NCI-H510A treated with DMSO at 0.1 percent for 48 hours (cell line): ENCODE results near the gene SLC28A3.

Source experiments
- DNase-seq: peaks from one replicate; lab custom pipeline; 2025; lab: John Stamatoyannopoulos, UW

The SLC28A3 gene

DNA sequence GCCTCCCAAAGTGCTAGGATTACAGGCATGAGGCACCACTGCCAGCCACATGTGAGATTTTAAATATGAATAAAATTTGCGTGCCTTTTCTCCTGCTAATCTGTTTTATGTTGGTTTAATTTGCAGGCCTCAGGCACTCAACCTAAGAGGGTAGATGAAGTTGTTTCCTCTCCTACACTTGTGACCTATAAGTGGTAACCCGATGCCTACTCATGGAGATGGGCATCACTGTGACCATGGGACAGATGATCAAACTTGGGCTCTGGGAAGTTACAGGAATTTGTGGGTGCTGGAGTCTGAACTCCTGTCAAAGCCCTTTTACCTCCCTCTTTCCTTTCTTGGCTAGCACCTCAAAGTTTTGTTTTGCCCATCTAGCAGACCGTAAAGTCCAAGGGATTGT lies 1.1 kb downstream of the SLC28A3 start:
- DNase-seq = peak; percentile 78

DNA sequence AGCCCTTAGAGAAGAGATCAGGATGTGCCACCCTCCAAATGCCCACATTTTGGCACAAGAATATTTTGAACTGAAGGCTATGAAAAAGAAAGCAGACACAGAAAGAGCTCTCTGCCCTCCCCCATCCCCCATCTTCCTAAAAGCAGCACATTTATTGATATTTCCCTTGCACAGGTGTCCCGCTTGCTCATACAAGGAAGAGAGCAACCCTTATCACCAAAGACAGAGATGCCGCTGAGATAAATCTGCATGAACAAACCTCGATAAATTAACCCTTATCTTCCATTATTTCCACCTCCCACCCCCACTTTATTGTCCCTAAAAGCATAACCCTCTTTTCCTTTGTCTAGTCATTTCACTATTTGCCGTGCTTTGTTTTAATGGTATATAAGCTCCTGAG lies 1.8 kb downstream of the SLC28A3 start:
- no peak for DNase-seq

DNA sequence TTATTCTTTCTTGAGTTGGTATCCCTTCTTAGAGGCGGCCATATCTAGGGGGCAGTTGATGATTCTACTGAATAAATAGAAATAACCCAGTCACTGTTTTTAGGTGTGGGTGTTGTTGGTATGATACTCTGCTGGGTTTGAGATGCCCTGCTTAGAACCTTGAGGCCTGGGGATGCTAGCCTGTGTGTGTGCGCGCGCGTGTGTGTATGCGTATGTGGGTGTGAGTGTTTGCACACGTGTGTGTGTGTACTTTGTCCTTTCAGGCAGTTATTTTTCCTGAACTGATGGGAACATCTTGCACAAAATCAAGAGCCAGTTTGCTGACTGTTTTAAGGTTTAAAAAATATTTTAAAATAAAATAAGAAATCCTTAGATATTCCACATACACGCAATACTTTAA lies 3.3 kb downstream of the SLC28A3 start:
- DNase-seq = no peak

DNA sequence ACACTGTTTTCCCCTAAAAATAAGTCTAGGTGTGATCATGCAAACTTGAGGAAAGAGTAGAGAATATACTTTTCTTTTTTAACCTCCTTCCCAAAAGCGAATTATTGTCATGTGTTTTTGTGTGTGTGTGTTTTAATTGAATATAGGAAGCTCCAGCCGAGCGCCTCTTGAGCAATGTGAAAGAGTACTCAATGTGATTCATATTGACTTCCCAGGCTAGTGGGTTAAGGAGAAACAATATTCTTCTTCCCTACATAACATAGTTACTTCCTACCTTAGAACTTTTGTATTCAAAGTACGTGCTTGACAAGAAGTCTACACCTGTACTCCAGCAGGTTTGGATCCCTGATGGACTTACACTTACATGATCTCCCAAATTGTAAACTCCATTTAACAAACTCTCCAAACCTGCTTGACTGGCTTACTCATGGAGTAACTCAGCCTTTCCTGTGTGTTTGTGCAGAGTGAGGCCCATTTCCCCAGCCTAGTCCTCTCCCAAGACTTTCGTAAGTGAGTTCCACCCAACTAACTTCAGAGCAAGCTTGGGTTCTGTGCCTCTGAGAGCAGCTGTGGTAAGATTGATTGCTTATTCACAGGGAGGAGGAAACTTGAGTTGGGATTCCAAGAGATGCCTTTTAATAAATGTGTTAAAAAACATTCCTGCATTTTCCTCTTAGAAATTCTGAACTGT lies 9.3 kb downstream of the SLC28A3 start:
- no peak for DNase-seq

DNA sequence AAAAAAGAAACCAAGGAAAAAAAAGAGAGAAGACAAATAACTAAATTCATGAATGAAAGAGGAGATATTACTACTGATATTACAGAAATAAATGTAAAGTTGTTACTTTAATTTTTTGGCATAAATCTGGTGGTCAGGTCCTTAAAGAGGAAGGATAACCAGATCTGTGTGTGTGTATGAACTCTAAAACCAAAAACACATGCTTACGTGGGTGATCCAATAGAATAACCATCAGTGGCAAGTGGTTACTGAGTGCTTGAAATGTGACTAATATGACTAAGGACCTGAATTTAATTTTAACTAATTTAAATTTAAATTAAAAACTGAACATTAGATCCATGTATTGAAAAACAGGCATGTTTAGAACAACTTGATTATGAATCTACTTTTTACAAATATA lies 10.3 kb downstream of the SLC28A3 start:
- DNase-seq = no peak

GRCh38 chr9:84327184-84327583 lies 13.4 kb downstream of the SLC28A3 start:
- no peak for DNase-seq

DNA sequence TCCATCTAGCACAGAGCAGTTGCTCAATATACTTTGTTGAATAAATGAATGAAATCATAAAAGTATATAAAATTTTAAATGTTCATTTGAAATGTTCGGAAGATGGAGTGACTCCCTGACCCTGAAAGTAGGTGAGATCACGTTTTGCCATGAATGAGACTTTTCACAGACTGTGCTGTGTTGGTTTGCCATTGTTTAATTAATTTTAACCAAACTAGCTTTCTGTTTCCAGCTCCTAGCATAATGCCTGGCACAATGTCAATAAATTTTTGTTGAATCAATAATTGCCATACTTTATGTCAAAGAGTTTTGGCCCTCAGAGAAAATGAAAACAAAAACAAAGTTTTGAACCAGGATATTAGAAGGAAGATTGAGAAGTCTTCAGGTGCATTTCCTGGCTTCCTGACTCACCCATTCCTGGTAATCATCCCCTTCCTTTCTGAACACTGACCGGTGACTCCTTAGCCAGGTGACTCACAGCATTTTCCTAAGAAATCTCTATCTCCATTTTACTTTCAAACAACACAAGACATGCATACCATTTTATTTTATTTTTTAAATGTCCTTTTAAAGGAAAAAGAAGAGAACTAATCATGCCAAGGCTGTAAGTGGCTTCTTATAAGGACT lies 15.1 kb downstream of the SLC28A3 start:
- DNase-seq = no peak

DNA sequence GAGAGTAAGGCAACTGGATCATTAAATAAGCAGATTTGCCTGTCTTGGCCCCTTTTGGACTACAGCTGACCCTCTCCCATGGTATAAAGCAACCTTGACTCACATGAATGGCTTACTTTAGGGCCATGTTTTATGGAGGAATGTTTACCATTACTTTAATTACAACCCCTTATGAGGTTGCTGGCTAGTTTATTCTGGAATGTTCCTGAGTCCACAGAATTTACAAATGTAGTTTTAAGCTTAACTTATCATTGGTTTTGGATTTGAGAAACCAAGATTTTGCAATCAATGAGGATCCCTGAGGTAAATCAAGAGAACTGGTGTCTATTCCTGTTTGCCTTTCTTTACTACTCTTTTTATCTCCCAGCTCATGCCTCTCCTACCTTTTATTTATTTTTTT lies 15.7 kb downstream of the SLC28A3 start:
- no peak for DNase-seq

- no peak for DNase-seq
These were observed 16.7 kb downstream of the SLC28A3 start for GRCh38 chr9:84323858-84324257.

GRCh38 chr9:84322828-84323227 lies 17.7 kb downstream of the SLC28A3 start:
- no peak for DNase-seq

- no peak for DNase-seq
These were observed 20.3 kb downstream of the SLC28A3 start for GRCh38 chr9:84320231-84320630.

DNA sequence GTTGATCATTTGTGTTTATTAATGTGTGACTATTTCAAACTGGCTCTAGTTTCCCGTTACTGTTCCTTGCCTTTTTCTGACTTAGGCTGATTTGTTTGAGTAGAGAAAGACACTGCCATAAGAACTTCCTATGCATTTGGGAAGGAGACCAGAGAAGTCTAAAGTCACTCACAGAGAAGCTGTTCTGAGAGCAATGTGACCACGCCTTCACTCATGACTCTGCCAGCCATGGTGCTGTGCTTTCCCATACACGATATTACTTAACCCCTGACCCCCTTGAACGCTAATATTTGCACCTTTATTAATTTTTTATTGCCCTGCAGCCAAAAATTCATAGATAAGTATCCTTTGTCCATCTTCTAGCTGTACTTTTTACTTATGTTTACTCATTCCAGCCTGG lies 20.9 kb downstream of the SLC28A3 start:
- no peak for DNase-seq

- no peak for DNase-seq
These were observed 21.6 kb downstream of the SLC28A3 start for GRCh38 chr9:84318981-84319380.

GRCh38 chr9:84317563-84317962 lies 23.0 kb downstream of the SLC28A3 start:
- no peak for DNase-seq

DNA sequence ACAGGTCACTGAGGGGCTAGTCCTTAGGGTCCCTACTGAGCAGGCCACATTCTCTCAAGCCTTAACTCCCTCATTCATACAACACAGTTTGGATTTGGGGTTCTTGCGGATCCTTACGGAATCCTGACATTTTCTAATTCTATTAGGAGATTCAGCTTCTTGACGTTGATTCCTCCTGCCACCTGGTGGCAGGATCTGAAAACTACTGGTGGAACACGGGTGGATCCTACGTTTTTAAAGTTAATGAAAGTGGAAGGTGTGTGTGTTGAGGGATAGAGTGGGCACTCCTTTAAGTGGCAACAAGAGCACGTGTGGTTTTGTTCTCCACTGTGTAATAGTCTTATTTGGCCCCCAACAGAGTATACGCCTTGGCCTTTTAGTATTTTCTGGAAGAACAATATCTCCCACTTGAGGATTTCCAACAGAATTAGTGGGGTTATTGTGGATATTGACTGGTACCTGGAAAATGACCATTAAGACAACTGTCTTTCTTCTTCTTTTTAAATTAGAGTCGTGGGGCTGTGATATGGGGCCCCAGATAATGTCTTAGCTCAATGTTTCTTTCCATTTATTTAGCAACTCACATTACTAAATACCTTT lies 25.2 kb downstream of the SLC28A3 start:
- DNase-seq = peak; percentile 37

- no peak for DNase-seq
These were observed 26.3 kb downstream of the SLC28A3 start for GRCh38 chr9:84314306-84314705.

GRCh38 chr9:84310883-84311282 lies 29.7 kb downstream of the SLC28A3 start:
- peak; percentile 1 for DNase-seq

GRCh38 chr9:84305497-84306131 lies 34.9 kb downstream of the SLC28A3 start:
- no peak for DNase-seq

DNA sequence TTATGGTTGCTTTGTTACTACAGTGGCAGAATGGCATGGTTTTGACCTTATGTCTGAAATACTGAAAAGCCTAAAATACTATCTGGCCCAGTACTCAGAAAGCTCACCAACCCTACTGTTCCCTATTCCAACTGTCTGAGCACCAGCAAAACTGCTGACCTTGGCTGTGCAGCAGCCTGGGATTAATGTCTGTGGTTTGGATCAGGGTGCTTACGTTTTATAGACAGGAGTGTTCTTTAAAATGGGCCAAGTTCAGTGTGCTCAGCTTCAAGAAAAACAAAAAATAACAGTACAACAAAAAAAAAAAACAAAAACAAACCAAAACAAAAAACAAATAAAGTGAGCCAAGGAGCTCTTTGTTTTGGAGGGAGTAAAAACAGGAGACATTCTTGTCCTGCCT lies 36.4 kb downstream of the SLC28A3 start:
- DNase-seq = no peak

- DNase-seq = no peak
These were observed 37.5 kb downstream of the SLC28A3 start for GRCh38 chr9:84303061-84303460.

DNA sequence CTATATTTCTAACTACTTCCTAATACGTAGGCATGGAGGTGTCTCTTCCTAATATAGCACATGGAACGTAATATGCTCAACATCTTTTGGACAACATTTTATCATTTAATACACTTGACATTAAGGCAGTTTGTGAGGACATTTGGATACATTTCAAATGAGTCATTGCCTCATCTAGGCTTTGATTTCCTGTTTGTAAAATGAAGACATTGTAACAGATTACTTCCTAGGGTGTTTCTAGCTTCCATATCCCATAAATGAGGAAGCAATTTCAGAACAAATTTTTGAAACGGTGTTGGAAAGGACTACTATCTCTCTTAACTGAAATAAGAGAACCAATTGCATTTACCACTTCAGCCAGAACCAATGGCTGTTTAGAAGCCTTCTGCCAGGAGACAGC lies 38.7 kb downstream of the SLC28A3 start:
- no peak for DNase-seq

- no peak for DNase-seq
These were observed 40.3 kb downstream of the SLC28A3 start for GRCh38 chr9:84300271-84300670.

GRCh38 chr9:84297162-84297821 lies 43.3 kb downstream of the SLC28A3 start:
- DNase-seq = no peak
